ENCODE measurements around the gene ZRANB1.

Gene ZRANB1

GRCh38 chr10:124923684-124924083, 18.2 kb upstream of the ZRANB1 start:
- DNase-seq, result no peak

GRCh38 chr10:124926548-124926947, 15.4 kb upstream of the ZRANB1 start:
- no peak for DNase-seq

GRCh38 chr10:124928087-124928486, 13.8 kb upstream of the ZRANB1 start:
- no peak for DNase-seq

- no peak for DNase-seq
These were observed 13.4 kb upstream of the ZRANB1 start for GRCh38 chr10:124928545-124928944.

- DNase-seq, result no peak
These were observed 6.0 kb upstream of the ZRANB1 start for GRCh38 chr10:124935946-124936345.

GRCh38 chr10:124936813-124937212, 5.1 kb upstream of the ZRANB1 start:
- no peak for DNase-seq

- no peak for DNase-seq
These were observed 2.6 kb upstream of the ZRANB1 start for GRCh38 chr10:124939290-124939689.

- DNase-seq, result no peak
These were observed 620 bp downstream of the ZRANB1 start for GRCh38 chr10:124942317-124943169.

GRCh38 chr10:124943301-124944092, 1.6 kb downstream of the ZRANB1 start:
- no peak for DNase-seq

- DNase-seq, result no peak
These were observed 3.1 kb downstream of the ZRANB1 start for GRCh38 chr10:124944982-124945381.

GRCh38 chr10:124946945-124947344, 5.0 kb downstream of the ZRANB1 start:
- no peak for DNase-seq

GRCh38 chr10:124949543-124949942, 7.6 kb downstream of the ZRANB1 start:
- no peak for DNase-seq

- no peak for DNase-seq
These were observed 10.2 kb downstream of the ZRANB1 start for GRCh38 chr10:124952123-124952522.

- DNase-seq, result no peak
These were observed 11.5 kb downstream of the ZRANB1 start for GRCh38 chr10:124953421-124953820.

GRCh38 chr10:124955243-124955642, 13.3 kb downstream of the ZRANB1 start:
- DNase-seq, result no peak

- no peak for DNase-seq
These were observed 13.9 kb downstream of the ZRANB1 start for GRCh38 chr10:124955868-124956267.

- no peak for DNase-seq
These were observed 14.8 kb downstream of the ZRANB1 start for GRCh38 chr10:124956764-124957163.

- DNase-seq, result no peak
These were observed 15.6 kb downstream of the ZRANB1 start for GRCh38 chr10:124957404-124957947.

- DNase-seq, result no peak
These were observed 17.6 kb downstream of the ZRANB1 start for GRCh38 chr10:124959564-124959963.

GRCh38 chr10:124961248-124961570, 19.3 kb downstream of the ZRANB1 start:
- DNase-seq, result no peak

- DNase-seq, result no peak
These were observed 20.5 kb downstream of the ZRANB1 start for GRCh38 chr10:124962421-124962820.

GRCh38 chr10:124963866-124964720, 22.2 kb downstream of the ZRANB1 start:
- no peak for DNase-seq

- no peak for DNase-seq
These were observed 24.1 kb downstream of the ZRANB1 start for GRCh38 chr10:124966008-124966407.
